Renal cortical epithelial cell (primary cell): ENCODE results near the gene PROZ. TPM values are rescaled to one million over a fixed set of nuclear protein-coding genes. Genes with fewer than 3 reads are reported as not detected.
"Not testable (repeated sequence)": the region's sequence is repeated elsewhere in the genome, so short reads cannot be mapped to it uniquely, and the experiment has no call there.

Source experiments
- DNase-seq: peaks from one replicate; pipeline ENCODE4 v3.0.0-alpha.2; 2011; ENCODE audit warnings: low read depth
- total RNA-seq: library from RNA; depleted of rRNA; stranded (reverse); fragments of >200 nt; gene quantifications from 2 replicates; pipeline ENCODE4 v1.2.3, GENCODE V29; 2014

PROZ gene
- total RNA-seq, 1 donor from 2014 or later: not detected

- no peak for DNase-seq
These were observed 2.3 kb upstream of the PROZ start for GRCh38 chr13:113155982-113156655.

GRCh38 chr13:113157206-113157928 is 1.1 kb upstream of the PROZ start:
- no peak for DNase-seq

- DNase-seq: no peak
These were observed 498 bp downstream of the PROZ start for GRCh38 chr13:113158946-113159345.

DNA sequence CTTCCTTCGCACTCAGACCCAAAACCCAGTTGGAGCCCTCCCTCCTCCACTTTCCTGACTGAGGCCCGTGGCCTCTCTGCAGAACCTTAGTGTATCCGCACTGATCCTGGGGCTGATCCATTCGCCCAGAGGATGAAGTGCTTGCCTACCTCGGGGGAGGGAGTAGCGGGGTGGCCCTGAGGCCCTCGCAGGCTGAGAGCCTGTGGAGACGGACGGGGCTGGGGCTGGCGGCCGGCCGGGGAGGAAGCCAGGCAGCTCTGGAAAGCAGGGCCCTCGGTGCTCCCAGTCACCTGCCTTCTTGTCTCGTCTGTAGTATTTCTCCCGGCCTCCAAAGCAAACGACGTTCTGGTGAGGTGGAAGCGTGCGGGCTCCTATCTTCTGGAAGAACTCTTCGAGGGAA is 1.3 kb downstream of the PROZ start:
- DNase-seq: no peak

- no peak for DNase-seq
These were observed 2.5 kb downstream of the PROZ start for GRCh38 chr13:113160983-113161382.

DNA sequence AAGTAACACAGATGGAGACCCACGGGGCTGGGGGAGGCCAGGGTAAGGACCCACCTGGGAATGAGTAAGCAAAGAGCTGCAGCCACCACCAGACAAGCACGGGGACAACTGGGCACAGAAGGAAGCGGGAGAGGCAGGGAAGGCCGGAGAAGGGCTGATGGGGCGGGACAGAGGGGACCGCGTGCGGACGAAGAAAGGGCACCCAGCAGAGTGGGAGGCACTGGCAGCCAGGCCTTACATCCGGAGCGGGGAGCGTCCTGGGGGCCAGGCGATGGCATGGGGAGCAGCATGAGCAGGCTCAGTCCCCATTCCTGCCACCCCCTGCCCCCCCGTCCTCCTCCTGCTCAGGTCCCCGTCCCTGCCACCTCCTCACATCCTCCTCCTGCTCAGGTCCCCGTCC is 3.0 kb downstream of the PROZ start:
- no peak for DNase-seq

DNA sequence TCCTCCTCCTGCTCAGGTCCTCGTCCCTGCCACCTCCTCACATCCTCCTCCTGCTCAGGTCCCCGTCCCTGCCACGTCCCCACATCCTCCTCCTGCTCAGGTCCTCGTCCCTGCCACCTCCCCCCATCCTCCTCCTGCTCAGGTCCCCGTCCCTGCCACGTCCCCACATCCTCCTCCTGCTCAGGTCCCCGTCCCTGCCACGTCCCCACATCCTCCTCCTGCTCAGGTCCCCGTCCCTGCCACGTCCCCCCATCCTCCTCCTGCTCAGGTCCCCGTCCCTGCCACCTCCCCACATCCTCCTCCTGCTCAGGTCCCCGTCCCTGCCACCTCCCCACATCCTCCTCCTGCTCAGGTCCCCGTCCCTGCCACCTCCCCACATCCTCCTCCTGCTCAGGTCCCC is 3.5 kb downstream of the PROZ start:
- not testable (repeated sequence) for DNase-seq

GRCh38 chr13:113162783-113163685 is 4.6 kb downstream of the PROZ start:
- no peak for DNase-seq

GRCh38 chr13:113164492-113164891 is 6.0 kb downstream of the PROZ start:
- DNase-seq: no peak

- no peak for DNase-seq
These were observed 7.8 kb downstream of the PROZ start for GRCh38 chr13:113166266-113166665.

DNA sequence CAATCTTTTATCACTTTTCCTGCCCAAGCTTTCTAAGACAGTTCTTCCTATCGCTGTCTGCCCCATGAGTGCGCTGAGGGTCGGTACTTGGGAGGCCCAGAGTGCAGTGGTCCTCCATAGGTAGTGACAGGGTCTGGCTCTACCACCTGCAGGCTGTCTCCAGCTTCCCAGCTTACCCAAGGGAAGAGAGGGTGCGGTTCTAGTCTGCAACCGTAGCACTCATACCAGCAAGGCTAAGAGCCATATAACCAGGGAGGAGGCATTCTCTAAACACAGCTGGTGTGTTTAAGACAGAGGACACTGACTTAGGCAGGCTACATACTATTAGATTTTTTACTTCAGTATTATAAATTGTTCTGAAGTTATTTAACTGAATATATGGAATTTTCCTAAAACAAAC is 8.2 kb downstream of the PROZ start:
- DNase-seq: no peak

GRCh38 chr13:113167155-113167554 is 8.7 kb downstream of the PROZ start:
- no peak for DNase-seq

- DNase-seq: no peak
These were observed 9.1 kb downstream of the PROZ start for GRCh38 chr13:113167575-113167974.

GRCh38 chr13:113168211-113168610 is 9.8 kb downstream of the PROZ start:
- DNase-seq: no peak

DNA sequence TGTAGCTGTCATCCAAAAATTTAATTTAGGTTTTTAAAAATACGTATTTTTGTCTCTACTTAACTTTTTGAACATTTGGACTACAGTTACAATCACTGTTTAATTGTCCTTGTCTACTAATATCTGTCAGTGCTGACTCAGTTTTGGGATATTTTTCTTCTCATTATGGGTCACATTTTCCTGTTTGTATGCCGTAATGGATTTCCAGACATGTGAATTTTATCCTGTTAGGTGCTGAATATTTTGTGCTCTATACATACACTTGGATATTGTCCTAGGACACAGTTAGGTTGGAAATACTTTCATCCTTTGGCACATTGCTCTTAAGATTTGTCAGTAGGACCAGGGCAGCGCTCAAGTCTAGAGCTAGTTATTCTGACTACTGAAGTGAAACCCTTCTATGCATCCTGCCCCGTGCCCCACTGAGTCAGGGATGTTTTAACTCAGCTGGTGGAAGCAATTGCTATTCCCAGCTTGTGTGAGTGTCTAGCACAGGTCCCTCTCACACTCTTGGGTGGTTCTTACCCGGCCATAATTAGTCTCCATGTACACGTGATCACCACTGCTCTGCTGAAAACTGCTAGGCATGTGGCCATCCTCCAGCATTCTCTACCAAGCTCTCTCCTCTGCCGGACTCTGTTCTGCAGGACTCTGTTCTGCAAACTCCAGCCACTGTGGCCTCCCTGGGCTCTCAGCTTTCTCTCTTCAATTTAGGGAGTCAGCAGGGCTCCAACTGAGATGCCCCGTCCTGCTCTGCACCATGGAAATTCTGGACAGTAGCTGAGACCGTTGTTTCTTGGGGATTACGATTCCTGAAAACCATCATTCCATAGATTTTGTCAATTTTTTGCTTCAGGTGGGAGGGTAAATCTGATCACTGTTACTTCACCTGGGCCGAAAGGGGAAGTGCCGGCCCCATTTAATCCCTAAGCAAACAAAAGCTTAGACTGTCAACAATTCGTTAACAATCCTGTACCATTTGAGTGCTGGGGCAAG is 11.1 kb downstream of the PROZ start:
- no peak for DNase-seq

- no peak for DNase-seq
These were observed 12.1 kb downstream of the PROZ start for GRCh38 chr13:113170511-113170910.

DNA sequence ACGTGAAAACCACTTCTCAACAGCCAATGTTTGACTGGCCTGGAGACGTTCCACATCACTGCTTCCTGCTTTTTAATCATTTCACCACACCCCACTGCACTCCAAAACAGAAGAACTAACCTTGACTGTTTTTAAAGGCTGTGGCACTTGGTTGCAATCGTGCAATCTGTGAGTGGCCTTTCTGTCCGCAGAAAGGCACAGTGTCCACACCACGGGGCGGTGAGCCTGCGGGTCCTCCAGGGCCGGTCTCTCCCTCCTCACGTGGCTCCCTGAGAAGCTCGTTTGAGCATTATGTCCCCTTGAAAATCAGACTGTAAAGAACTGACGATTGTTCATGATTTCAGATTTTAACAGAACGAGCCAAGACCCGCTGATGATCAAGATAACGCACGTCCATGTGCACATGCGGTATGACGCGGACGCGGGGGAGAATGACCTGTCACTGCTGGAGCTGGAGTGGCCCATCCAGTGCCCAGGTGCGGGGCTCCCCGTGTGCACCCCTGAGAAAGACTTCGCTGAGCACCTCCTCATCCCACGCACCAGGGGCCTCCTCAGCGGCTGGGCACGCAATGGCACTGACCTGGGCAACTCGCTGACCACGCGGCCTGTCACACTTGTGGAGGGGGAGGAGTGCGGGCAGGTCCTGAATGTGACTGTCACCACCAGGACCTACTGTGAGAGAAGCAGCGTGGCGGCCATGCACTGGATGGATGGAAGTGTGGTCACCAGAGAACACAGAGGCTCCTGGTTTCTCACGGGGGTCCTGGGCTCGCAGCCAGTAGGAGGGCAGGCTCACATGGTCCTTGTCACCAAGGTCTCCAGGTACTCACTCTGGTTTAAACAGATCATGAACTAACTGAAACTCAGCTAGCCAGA is 13.0 kb downstream of the PROZ start:
- no peak for DNase-seq

GRCh38 chr13:113172419-113172926 is 14.0 kb downstream of the PROZ start:
- no peak for DNase-seq

DNA sequence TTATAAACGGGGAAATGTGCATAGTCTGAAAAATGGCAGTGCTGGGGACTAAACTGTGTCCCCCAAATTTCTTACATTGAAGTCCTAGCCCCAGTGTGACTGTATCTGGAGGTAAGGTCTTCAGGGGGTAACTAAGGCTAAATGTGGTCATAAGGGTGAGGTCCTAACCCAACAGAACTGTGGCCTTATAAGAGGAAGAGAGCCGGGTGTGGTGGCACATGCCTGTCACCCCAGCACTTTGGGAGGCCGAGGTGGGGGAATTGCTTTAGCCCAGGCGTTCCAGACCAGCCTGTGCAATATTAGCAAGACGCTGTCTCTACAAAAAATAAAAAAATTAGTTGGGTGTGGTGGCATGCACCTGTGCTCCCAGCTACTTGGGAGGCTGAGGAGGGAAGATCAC is 17.8 kb downstream of the PROZ start:
- no peak for DNase-seq

DNA sequence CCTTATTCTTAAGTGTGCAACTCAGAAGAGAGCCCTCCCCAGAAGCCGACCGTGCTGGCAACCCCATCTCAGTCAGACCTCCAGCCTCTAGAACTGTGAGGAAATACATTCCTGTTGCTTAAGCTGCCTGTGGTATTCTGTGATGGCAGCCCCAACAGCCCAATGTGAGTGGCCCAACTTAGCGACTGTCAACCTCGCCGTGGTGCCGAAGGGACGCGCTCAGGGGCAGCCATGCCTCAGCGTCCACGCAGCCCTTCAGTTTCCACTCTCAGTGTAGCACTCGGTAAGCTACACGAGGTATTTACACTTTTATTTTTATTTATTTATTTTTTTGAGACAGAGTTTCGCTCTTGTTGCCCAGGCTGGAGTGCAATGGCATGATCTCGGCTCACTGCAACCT is 18.4 kb downstream of the PROZ start:
- no peak for DNase-seq
